ENCODE measurements around the gene TMCC3.
"Not testable (repeated sequence)": the region's sequence is repeated elsewhere in the genome, so short reads cannot be mapped to it uniquely, and the experiment has no call there.

- not testable (repeated sequence) for TF ChIP-seq BCLAF1 (IDR thresholded peaks at IDR 0.05; ENCODE audit: borderline replicate concordance in 1 of 2, control insufficient read depth in 1 of 2, low read depth in 2 of 2, low read length in 1 of 2); TBL1XR1 (IDR thresholded peaks at IDR 0.05; ENCODE audit: low read length in 2 of 2); BHLHE40 (IDR thresholded peaks at IDR 0.05; ENCODE audit: low read length); CHCHD3 (CRISPR knock-in tag; IDR thresholded peaks at IDR 0.05)
These were observed 43.5 kb downstream of the TMCC3 start for GRCh38 chr12:94606810-94607209.

Data from K562 (cell line).